NCI-H748 (cell line): ENCODE measurements around the gene HDAC4.
"Not testable (repeated sequence)": the region's sequence is repeated elsewhere in the genome, so short reads cannot be mapped to it uniquely, and the experiment has no call there.

Source experiments
- DNase-seq: peaks from one replicate; lab custom pipeline; 2025; ENCODE audit not compliant: unreplicated experiment; lab: John Stamatoyannopoulos, UW

HDAC4 gene

DNA sequence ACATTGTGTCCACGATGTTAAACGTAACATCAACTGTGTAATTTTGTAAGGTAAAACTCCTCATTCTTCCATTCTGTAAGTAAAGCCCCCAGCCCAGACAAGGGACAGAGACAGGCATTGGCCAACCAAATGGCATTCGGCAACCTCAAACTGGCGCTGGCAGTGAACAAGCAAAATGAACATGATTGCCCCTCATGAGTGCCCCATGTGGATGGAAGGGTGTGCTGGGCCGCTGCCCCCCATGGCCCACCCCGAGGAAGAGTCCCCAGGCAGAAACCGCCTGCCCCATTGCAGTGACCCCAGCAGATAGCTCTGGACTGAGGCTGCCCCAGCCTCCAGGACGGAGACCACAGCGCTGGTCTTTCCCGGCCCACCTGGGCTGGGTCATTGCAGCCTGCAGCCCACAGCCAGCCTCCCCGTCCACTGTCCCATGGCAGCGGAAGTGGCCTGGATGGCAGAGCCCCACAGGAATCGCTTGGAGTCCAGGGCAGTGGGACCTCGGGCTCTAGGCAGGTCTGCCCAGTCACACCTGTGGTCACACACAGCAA is 220.2 kb downstream of the HDAC4 start:
- DNase-seq: no peak

DNA sequence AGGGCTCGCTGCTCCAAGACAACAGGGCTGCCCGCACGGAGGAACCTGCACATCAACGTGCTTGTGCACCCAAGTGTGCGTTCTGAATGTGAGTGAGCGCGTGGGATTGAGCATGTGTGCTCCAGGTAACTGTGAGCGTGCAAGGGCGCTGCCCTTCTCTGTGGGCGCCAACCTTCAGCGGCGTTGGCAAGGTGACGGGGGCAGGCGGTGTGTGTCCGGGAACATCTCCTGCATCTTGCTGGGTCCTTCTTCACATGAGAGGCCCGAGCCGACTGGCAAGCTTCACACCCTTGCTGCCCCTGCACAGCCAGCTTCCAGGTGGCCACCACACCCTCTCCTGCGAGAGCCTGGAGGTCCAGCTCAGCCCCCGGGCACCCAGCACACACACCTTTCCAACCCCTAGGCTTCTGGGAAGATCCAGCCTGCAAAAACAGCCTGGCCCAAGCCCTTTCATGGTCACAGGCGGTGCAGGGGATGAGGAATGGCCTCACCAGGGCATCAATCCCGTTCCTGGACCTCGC is 220.9 kb downstream of the HDAC4 start:
- no peak for DNase-seq

DNA sequence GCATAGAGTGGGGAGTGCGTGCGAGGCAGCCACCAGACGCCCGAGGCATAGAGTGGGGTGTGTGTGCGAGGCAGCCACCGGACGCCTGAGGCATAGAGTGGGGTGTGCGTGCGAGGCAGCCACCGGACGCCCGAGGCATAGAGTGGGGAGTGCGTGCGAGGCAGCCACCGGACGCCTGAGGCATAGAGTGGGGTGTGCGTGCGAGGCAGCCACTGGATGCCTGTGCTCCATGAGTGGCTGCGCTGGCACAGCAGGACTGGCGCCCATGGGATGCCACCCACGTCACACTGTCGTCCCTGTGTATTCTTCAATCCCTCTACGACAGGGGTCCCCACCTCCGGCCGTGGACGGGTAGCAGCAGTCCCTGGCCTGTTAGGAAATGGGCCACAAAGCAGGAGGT is 221.9 kb downstream of the HDAC4 start:
- DNase-seq: no peak

DNA sequence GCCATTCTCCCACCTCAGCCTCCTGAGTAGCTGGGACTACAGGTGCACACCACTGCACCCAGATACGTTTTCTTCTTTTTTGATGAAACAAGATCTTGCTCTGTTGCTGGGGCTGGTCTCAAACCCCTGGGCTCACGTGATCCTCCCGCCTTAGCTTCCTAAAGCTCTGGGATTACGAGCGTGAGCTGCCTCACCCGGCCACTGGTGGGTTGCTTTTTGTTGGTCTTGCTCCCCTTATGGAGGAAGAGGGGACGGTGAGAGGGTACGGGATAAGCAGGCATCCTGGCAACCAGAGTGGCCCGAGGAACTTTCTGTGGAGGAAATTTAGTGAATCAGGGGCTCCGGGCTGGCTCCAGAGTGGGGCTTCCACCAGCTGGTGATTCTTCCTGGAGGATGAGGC is 222.3 kb downstream of the HDAC4 start:
- no peak for DNase-seq

DNA sequence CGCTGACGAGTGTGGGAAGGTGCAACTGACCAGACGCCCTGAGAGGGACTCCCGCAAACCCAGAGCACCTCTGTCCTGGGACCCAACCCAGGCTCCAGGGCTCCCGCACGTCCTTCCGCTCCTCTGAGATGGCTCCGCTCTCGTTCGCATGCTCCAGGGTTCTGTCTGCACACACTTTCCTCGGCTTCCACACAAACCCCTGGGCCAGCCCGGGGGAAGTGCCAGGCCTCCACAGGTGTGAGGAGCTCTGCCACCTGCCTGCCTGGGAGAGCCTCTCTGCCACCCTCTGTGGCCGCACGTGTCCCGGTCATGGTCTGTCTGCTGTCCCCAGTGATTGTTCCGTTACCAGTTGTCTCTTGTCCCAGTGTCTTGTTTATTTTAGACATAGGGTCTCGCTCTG is 222.9 kb downstream of the HDAC4 start:
- no peak for DNase-seq

DNA sequence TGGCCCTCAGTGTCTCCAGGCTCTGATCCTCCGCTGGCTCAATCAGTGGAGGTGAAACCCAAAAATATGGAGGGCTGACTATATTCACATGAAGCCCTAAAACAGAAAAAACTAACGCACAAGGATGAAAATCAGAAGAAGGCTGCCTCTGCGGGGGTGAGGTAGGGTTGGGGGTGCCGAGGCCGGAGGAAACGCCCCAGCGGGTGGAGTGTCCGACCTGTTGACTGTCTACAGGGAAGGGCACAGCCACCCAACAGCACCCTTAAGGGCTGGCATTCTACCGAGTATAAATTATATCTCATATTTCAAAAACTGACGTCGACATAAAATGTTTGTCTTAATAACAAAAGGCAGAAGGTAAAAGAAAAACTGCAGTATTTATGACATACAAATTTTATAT is 223.5 kb downstream of the HDAC4 start:
- no peak for DNase-seq

DNA sequence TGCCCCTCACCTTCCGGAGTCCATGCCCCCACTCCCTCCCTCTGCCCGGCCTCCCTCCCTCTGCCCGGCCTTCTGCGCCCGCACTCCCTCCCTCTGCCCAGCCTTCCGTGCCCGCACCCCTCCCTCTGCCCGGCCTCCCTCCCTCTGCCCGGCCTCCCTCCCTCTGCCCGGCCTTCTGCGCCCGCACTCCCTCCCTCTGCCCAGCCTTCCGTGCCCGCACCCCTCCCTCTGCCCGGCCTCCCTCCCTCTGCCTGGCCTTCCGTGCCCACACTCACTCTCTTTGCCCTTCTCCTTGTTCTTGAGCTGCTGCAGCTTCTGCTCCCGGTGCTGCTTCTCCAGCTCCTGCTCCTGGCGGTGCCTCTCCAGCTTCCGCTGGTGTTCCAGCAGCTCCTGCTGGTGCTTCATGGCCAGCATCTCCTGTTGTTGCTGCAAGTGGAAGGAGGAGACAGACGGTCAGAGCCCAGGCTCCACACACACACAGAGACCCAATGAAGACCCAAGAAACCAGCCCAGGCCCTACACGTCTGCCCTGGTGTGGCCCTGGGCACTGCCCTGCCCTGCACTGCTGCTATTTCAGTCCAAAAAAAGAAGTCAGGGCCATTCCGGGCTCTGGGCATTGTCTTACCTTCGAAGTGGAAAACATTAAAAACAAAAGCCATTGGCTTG is 224.5 kb downstream of the HDAC4 start:
- DNase-seq: not testable (repeated sequence)

DNA sequence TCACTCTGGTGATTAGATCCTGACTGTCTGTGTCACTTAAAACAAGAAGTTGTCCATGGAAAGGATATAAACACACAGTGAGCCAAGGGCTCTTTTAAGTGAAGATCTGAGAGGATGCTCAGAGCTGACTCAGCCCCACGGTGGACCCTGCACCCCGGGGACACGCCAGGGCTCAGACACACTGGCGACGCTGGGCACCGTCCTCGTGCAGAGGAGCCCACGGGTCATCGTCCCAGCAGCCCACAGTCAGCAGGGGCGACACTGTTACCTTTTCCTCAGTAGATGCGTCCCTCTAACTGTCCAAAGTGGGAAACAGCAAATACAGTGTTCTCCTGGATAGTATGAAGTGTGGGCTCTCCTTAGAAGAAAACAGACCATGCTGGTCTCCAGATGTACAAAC is 225.6 kb downstream of the HDAC4 start:
- DNase-seq: no peak

DNA sequence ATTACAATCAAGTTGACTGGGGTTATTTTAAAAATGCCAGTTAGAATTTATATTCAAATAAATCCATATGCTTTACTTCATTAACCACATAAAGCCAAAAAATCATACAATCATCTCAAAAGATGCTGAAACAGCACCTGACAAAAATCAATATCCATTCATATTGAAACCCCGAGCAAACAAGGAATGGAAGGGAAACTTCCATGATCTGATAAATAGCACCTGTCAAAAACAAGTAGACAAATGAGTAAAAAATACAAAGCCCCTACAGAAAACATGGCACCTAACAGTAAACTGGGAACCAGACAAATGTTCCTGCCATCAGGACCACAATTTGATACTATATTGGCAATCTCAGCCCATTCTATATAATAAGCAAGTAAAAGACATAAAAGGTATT is 227.5 kb downstream of the HDAC4 start:
- no peak for DNase-seq

DNA sequence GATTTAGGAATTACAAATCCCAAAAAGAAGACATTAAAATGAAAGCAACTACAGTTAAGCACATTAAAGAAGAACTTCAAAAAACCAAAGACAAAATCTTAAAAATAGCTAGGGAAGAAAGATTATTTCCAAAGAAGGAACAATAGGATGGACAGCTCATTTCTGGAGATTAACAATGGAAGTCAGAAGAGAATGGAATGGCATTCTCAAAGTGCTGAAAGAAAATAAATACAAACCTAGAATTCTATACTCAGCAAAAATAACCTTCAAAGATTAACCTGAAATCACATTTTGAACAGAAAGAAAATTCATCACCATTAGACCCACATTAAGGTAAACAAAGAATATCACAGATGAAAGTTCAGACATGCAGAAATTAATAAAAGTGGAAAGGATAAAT is 229.2 kb downstream of the HDAC4 start:
- no peak for DNase-seq

DNA sequence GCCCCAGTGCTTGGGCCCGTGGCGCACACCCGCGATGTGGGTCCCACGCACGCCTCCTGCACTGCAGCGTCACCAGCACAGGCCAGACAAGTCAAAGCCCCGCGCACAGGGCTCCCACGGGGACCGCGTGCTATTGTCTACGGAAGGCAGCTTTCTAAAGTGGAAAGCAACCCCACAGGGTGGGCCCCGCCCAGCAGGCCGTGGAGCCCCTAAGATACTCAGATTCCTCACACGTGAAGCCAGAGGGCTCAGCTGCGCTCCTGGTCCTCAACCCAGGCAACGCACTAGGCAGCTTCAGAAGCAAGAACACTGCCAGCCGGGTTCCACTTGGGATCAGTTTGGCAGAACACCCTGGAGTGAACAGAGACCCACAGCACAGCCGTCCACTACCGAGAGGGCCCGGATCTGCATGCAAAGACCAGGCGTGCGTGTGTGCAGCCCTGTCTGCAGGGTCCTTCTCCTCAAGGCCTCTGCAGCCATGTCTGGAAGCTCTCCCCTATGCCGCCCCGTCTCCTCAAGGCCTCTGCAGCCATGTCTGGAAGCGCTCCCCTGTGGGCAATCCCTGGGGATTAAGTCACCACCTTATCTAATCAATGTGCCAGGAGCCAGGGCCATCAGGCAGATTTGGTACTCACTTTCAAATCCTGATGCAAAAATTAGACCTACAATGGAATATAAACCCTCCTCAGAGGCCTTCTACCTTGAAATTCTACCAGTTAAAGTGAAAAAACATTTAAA is 231.3 kb downstream of the HDAC4 start:
- DNase-seq: no peak

DNA sequence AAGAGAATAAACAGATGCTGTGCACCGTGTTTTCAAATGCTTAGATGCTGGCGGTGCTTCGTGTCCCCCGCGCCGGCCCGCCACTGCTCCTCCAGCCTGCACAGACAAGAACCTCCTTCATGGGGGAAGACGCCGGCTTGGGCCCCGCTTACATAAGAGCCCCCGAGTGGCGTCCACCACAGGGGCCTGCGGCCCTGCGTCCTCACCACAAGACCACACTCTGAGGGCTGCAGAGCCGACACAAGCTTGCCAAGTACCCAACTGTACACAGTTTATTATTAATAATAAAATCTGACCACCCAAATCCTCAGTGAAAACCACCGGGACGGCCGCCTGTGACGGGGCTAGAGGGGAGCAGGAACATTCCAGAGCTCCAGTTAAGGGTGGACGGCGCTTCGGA is 232.2 kb downstream of the HDAC4 start:
- no peak for DNase-seq

DNA sequence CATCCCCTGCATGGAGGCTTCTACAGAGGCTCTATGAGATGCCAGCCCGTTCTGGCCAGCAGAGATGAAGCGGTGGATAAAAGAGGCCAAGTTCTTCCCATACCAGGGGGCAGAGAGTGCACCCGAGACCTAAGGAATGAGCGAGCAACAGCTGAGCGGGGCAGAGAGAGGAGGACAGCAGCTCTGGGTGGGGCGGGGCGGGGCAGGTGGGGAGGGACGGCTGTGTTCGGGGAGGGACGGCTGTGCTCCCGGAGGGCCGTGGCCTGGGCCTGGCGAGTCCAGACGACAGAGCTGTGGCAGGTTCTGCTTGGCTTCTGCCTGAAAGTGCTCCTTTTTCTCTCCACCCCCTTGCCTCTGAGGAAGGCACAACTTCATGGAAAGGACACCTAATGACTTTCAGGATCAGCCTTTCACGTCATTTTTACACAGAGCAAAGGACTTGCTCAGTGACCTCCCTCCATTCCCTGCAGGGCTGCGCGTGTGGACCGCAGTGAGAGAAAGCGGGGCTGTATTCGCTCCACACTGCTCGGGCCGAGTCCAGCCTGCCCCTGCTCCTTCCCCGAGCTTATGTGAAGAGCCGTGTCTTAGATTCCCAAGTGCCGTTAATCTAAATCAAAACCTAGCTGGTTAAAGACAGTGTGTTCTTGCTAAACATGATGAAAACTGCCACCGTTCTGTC is 232.9 kb downstream of the HDAC4 start:
- DNase-seq: no peak

DNA sequence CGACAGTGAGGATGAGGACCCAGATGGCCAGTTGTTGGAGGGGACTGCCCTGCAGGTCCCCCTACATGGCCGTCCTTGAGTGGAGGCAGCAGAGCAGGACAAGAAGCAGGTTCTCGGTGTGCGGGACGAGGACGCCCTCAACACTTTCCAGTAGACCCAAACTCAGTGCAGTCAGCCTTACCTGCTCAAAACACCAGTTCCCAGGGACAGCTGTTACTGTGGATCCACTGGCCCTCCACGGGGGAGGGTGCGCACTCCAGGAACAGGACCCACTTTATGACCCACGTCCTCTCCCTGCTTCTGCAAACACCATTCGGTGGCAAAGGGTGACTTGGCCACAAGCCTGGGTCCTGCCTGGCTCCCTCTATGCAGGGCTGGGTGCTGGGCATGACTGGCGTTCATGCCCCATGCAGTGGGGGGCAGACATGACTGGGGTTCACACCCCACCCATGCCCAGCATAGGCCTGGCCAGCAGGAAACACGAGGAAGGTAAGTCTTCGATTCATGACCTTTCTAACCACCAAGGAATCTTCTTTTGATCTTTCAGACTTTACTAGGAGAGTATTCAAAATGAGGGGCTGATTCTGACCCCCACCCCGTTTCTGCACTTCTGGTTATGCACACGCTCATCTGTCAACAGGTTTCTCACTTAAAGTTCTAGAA is 233.7 kb downstream of the HDAC4 start:
- DNase-seq: no peak

DNA sequence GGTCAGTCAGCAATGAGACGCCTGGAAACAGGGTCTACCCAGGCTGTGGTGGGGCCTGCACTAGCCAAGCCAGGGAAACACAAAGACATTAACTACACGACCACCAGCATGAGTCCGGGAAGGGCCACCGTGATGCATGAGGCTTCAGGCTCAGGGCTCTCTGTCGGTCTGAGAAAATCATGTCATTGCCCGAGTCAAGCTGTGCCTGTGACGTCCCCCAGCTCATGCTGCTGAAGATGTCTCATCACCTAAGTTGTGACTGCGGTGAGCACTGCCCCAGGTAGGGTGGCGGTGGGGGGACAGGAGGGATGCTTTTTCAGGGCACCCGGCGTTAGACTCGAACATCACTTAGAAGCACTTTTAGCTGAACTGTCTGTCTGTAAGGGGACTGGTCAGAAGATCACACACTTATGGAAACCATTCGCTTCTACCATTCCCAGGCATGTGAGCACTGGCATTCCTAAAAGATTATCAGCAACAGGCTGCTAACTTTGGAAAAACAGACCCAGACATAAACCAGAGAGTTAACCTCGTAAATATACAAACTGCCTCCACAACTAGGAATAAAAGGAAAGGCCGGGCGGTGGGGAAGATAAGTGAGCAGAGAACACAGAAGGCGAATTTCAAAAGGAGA is 234.5 kb downstream of the HDAC4 start:
- DNase-seq: no peak

DNA sequence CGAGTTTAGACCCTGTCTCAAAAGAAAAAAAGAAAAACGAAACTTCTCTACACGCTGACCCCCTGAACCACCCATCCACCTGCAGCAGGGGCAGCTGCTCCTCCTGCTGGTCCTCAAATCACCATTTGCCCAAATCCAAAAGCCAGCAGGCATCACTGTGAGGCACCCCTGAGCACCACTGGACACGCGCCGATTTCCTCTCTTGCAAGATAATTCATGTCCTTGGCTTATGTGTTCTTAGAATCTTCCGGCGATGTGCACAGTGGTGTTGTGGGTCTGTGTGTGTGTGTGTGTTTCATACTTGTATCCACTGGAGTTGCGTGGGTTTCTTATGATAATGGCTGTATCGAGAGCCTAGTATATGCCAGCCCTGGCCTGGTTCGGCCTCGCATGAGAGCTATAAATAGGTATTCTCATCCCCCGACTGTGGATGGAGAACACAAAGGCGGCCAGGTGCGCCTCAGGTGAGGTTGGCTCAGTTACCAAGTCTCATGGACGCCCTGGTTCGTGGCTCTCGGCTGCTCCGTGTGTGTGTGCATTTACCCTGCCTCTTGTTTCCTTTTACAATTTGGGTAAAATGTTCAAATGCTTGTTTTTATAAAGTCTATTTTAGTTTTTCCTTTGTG is 235.5 kb downstream of the HDAC4 start:
- DNase-seq: no peak

DNA sequence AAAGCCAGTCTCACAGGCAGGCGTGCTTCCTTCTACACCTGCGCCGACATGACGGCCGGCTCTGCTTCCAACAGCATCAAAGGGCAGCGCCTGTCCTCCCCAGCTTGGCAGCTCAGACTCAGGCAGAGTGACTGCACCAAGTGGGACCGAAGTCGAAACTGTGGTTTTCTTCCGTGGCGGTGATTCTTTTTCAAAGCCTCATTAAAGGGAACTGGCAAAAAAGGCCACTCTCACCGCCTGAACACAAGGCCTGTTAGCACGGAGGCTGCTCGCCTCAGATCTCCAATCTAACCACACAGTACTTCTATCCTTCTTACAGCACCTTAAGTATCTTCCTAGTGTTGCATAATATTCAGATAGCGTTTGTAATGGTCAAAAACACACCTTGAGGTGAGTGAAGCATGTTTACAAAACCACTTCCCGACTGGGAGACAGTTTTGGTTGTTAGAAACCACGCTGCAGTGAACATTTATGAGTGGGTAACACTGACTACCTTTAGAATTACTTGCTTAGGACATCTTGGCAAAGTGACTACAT is 236.4 kb downstream of the HDAC4 start:
- DNase-seq: no peak

DNA sequence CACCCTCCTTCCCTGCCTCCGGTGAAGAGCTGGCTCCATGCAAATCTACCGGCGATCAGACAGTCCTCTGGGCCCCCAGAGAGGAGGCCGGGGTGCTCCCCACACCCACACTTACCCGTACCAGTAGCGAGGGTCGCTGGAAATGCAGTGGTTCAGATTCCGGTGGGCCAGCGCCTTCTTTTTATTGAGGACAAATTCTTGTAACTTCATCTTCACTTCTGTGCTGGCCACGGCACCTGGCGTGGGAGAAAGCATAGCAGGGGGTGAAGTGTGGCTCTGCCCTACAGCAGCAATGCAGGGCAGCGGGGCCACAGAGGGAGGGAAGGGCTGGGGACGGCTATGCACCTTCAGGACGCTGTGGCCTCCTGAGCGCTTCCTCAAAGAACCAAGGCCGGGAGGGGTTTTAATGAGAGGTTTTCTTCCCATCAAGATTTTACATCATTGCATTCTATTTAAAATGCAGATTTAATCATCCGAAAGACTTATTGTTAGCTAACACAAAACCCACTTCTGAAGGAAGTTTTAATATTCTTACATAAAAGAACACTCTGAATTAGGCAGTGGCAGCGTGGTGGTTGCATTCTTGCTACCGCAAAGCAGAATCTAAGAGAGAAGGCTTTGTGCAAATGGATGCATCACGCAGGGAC is 237.0 kb downstream of the HDAC4 start:
- no peak for DNase-seq

DNA sequence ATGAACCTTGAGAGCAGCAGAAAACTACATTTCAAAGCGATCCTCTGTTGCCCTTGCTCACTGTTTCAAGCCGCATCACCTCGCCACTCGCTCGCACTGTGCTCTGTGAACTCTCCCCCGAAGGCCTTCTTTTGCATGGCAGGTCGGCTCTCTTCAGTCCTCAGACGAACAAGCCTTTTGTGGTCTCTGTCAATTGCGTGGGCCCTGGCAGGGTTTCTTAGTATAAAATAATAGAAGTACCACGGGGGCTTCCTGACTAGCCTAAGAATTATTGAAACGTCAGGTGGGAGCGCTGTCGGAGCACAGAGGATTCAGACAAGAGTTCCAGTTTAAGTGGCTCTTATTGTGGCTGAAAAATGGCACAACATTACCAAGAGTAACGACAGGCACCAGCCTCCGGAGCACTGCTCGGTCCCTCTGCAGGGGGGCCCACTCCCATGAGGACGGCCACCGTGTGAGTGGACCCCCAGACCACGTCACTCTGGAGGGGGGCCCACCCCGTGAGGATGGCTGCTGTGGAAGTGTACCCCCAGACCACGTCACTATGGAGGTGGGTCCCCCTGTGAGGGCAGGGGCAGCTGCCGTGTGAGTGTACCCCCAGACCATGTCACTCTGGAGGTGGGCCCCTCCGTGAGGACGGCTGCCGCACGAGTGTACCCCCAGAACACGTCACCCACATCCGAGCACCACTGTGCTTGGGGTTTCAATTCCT is 237.7 kb downstream of the HDAC4 start:
- DNase-seq: no peak
